Measurements from ENCODE around the gene PCSK6.

GRCh38 chr15:101306341-101307047 lies 183.0 kb downstream of the PCSK6 start:
- no peak for TF ChIP-seq POLR2A (IDR thresholded peaks at IDR 0.05; ENCODE audit: low read length)
- no peak for TF ChIP-seq GATA1 (IDR thresholded peaks at IDR 0.05; ENCODE audit: low read depth, low read length)

All from erythroblast (primary cell).